BLaER1 treated with 17β-estradiol and CSF1 and Interleukin-3, amounts not matched to agents 10 nM and 100 nM (cell line): ENCODE measurements around the gene SPG7.

Experiments used
- H3K27ac ChIP-seq, 11 experiments: shearing (Covaris generic); formaldehyde crosslinking; 2 replicates each; pipeline ENCODE4 v1.8.1; 2022
- H3K27me3 ChIP-seq, 11 experiments: shearing (Covaris generic); formaldehyde crosslinking; 2 replicates each; pipeline ENCODE4 v1.8.1; 2022
- H3K36me3 ChIP-seq, 11 experiments: shearing (Covaris generic); formaldehyde crosslinking; 2 replicates each; pipeline ENCODE4 v1.8.1; 2022
- H3K4me1 ChIP-seq, 10 experiments: shearing (Covaris generic); formaldehyde crosslinking; 2 replicates each; pipeline ENCODE4 v1.8.1; 2022
- H3K4me2 ChIP-seq, 11 experiments: shearing (Covaris generic); formaldehyde crosslinking; 2 replicates each; pipeline ENCODE4 v1.8.1; 2022
- H3K4me3 ChIP-seq, 10 experiments: shearing (Covaris generic); formaldehyde crosslinking; 2 replicates each; pipeline ENCODE4 v1.8.1; 2022
- H3K9ac ChIP-seq, 11 experiments: shearing (Covaris generic); formaldehyde crosslinking; 2 replicates each; pipeline ENCODE4 v1.8.1; 2022
- H3K9me3 ChIP-seq, 11 experiments: shearing (Covaris generic); formaldehyde crosslinking; replicated peaks in 1 of 11; 2 replicates each; pipeline ENCODE4 v1.8.1; 2022
- H4K20me1 ChIP-seq, 11 experiments: shearing (Covaris generic); formaldehyde crosslinking; 2 replicates each; pipeline ENCODE4 v1.8.1; 2022
- Cebpa-rat ChIP-seq, 11 experiments: shearing (Covaris generic); IDR thresholded peaks; 2 replicates each; pipeline ENCODE4 v1.8.1; 2022

The SPG7 gene

GRCh38 chr16:89530401-89531381 is 22.5 kb downstream of the SPG7 start:
- Histone ChIP-seq H3K9ac (no peak overlapping the region), H3K4me3 (no peak overlapping the region), H3K36me3 (peaks cover 80 to 92% (median 88%) of the 10 kb centered on the region in 11 experiments), H3K27ac (0 out of 22 replicates have a peak overlapping the region, but pooled peaks of 2 of the 11 experiments have one; percentile 9 to 11), H3K4me2 (no peak overlapping the region; a peak in 1 of 22 replicates), H3K27me3 (no peaks in the 10 kb centered on the region), H3K4me1 (peaks cover 35 to 57% (median 43%) of the 10 kb centered on the region in 10 experiments), H4K20me1 (peaks cover 0 to 14% (median 6%) of the 10 kb centered on the region in 11 experiments; a peak in 15 of 22 replicates), H3K9me3 (no peaks in the 10 kb centered on the region)
- TF ChIP-seq Cebpa-rat (IDR thresholded peaks at IDR 0.05), result no peak

GRCh38 chr16:89531821-89532526 is 23.8 kb downstream of the SPG7 start:
- peak overlapping the region in 6 of 11 experiments; percentile 9 to 92 (median 78); a peak in 5 of 22 replicates for H3K4me2 ChIP-seq
- peak overlapping the region in 4 of 11 experiments; percentile 12 to 82 (median 36); a peak in 5 of 22 replicates for H3K9ac ChIP-seq
- peak overlapping the region in 9 of 11 experiments; percentile 89 to 96 (median 93); a peak in 17 of 22 replicates for H3K27ac ChIP-seq
- no peaks in the 10 kb centered on the region for H3K27me3 ChIP-seq
- peaks cover 0 to 10% (median 0%) of the 10 kb centered on the region in 11 experiments; a peak in 4 of 22 replicates for H4K20me1 ChIP-seq
- H3K4me3 ChIP-seq, result no peak overlapping the region
- TF ChIP-seq Cebpa-rat (IDR thresholded peaks at IDR 0.05), result no peak
- peaks cover 72 to 90% (median 84%) of the 10 kb centered on the region in 11 experiments for H3K36me3 ChIP-seq
- H3K4me1 ChIP-seq, result peaks cover 35 to 51% (median 45%) of the 10 kb centered on the region in 10 experiments
- H3K9me3 ChIP-seq, result no peaks in the 10 kb centered on the region

- Histone ChIP-seq H3K9me3 (no peaks in the 10 kb centered on the region), H3K9ac (peak overlapping the region; percentile 70 to 86 (median 80); a peak in 21 of 22 replicates), H3K36me3 (peaks cover 72 to 90% (median 84%) of the 10 kb centered on the region in 11 experiments), H3K27me3 (no peaks in the 10 kb centered on the region), H3K4me3 (peak overlapping the region in 6 of 10 experiments; percentile 4 to 24 (median 10); a peak in 6 of 20 replicates), H3K4me1 (peaks cover 35 to 64% (median 46%) of the 10 kb centered on the region in 10 experiments), H4K20me1 (peaks cover 0 to 23% (median 0%) of the 10 kb centered on the region in 11 experiments; a peak in 3 of 22 replicates), H3K27ac (peak overlapping the region; percentile 65 to 96 (median 92)), H3K4me2 (peak overlapping the region; percentile 62 to 92 (median 80))
- TF ChIP-seq Cebpa-rat (IDR thresholded peaks at IDR 0.05), result peak; percentile 87 to 98 (median 96)
These were observed 26.1 kb downstream of the SPG7 start for GRCh38 chr16:89534252-89534756.

GRCh38 chr16:89536371-89536770 is 28.2 kb downstream of the SPG7 start:
- Histone ChIP-seq H3K27ac (peak overlapping the region; percentile 65 to 96 (median 92); a peak in 21 of 22 replicates), H3K9me3 (no peaks in the 10 kb centered on the region), H3K4me2 (peak overlapping the region in 2 of 11 experiments; percentile 89 to 92; a peak in 3 of 22 replicates), H4K20me1 (peaks cover 0 to 33% (median 4%) of the 10 kb centered on the region in 11 experiments; a peak in 7 of 22 replicates), H3K4me1 (peaks cover 35 to 64% (median 48%) of the 10 kb centered on the region in 10 experiments), H3K36me3 (peaks cover 67 to 87% (median 80%) of the 10 kb centered on the region in 11 experiments), H3K9ac (peak overlapping the region in 10 of 11 experiments; percentile 70 to 86 (median 80); a peak in 12 of 22 replicates), H3K27me3 (no peaks in the 10 kb centered on the region), H3K4me3 (no peak overlapping the region)
- TF ChIP-seq Cebpa-rat (IDR thresholded peaks at IDR 0.05), result no peak

GRCh38 chr16:89536886-89537548 is 28.8 kb downstream of the SPG7 start:
- Histone ChIP-seq H3K4me3 (no peak overlapping the region), H3K27me3 (no peaks in the 10 kb centered on the region), H3K4me1 (peaks cover 35 to 59% (median 43%) of the 10 kb centered on the region in 10 experiments), H3K9ac (peak overlapping the region in 3 of 11 experiments; percentile 18 to 44 (median 42); a peak in 5 of 22 replicates), H3K27ac (peak overlapping the region in 8 of 11 experiments; percentile 47 to 96 (median 92); a peak in 14 of 22 replicates), H3K36me3 (peaks cover 67 to 87% (median 79%) of the 10 kb centered on the region in 11 experiments), H3K4me2 (peak overlapping the region in 1 of 11 experiments; percentile 16; a peak in 2 of 22 replicates), H3K9me3 (no peaks in the 10 kb centered on the region), H4K20me1 (peaks cover 0 to 40% (median 4%) of the 10 kb centered on the region in 11 experiments; a peak in 9 of 22 replicates)
- TF ChIP-seq Cebpa-rat (IDR thresholded peaks at IDR 0.05), result no peak

GRCh38 chr16:89537549-89537925 is 29.3 kb downstream of the SPG7 start:
- Histone ChIP-seq H3K4me2 (no peak overlapping the region), H3K36me3 (peaks cover 64 to 87% (median 77%) of the 10 kb centered on the region in 11 experiments)

GRCh38 chr16:89538286-89538685 is 30.1 kb downstream of the SPG7 start:
- Histone ChIP-seq H3K9me3 (no peaks in the 10 kb centered on the region), H3K4me1 (peaks cover 24 to 47% (median 30%) of the 10 kb centered on the region in 10 experiments), H3K9ac (peak overlapping the region in 4 of 11 experiments; percentile 15 to 42 (median 18); a peak in 4 of 22 replicates), H3K36me3 (peaks cover 58 to 86% (median 72%) of the 10 kb centered on the region in 11 experiments), H3K4me3 (no peak overlapping the region), H3K27me3 (no peaks in the 10 kb centered on the region), H3K4me2 (no peak overlapping the region), H4K20me1 (peaks cover 0 to 47% (median 5%) of the 10 kb centered on the region in 11 experiments; a peak in 10 of 22 replicates), H3K27ac (peak overlapping the region in 7 of 11 experiments; percentile 5 to 96 (median 91); a peak in 11 of 22 replicates)
- TF ChIP-seq Cebpa-rat (IDR thresholded peaks at IDR 0.05), result no peak

More at GRCh38 chr16:89537549-89537925, 29.3 kb downstream of the SPG7 start:
- Histone ChIP-seq H4K20me1 (peaks cover 0 to 45% (median 5%) of the 10 kb centered on the region in 11 experiments; a peak in 10 of 22 replicates), H3K27me3 (no peaks in the 10 kb centered on the region), H3K4me3 (no peak overlapping the region), H3K4me1 (peaks cover 31 to 54% (median 38%) of the 10 kb centered on the region in 10 experiments), H3K9me3 (no peaks in the 10 kb centered on the region), H3K9ac (peak overlapping the region in 4 of 11 experiments; percentile 5 to 42 (median 24); a peak in 3 of 22 replicates), H3K27ac (peak overlapping the region in 8 of 11 experiments; percentile 46 to 96 (median 92); a peak in 14 of 22 replicates)
- TF ChIP-seq Cebpa-rat (IDR thresholded peaks at IDR 0.05), result no peak
